Measurements from ENCODE around the gene SUFU. TPM values are rescaled to one million over a fixed set of nuclear protein-coding genes. Genes with fewer than 3 reads are reported as not detected.

The SUFU gene
- total RNA-seq, 1 donor from 2014 or later, result 0.79 TPM

- no peak for TF ChIP-seq CTCF (IDR thresholded peaks at IDR 0.05; ENCODE audit: insufficient read depth, low read length, severe bottlenecking)
- H3K27me3 ChIP-seq (ENCODE audit: control insufficient read depth, insufficient read depth, low read length), result no peaks in the 10 kb centered on the region
- no peak overlapping the region for H3K4me3 ChIP-seq (ENCODE audit: low read depth, low read length)
- FAIRE-seq, result no peak
- no peak for DNase-seq (ENCODE audit: low read depth)
- H3K36me3 ChIP-seq (ENCODE audit: control insufficient read depth, insufficient read depth, low read length), result peaks cover 14% of the 10 kb centered on the region
These were observed 153.1 kb downstream of the SUFU start for GRCh38 chr10:102656791-102657371.

GRCh38 chr10:102657451-102657850, 153.7 kb downstream of the SUFU start:
- H3K27me3 ChIP-seq (ENCODE audit: control insufficient read depth, insufficient read depth, low read length), result no peaks in the 10 kb centered on the region
- DNase-seq (ENCODE audit: low read depth) (no peak), FAIRE-seq (no peak)
- no peak overlapping the region for H3K4me3 ChIP-seq (ENCODE audit: low read depth, low read length)
- TF ChIP-seq CTCF (IDR thresholded peaks at IDR 0.05; ENCODE audit: insufficient read depth, low read length, severe bottlenecking), result no peak
- peaks cover 14% of the 10 kb centered on the region for H3K36me3 ChIP-seq (ENCODE audit: control insufficient read depth, insufficient read depth, low read length)

GRCh38 chr10:102657984-102658724, 154.4 kb downstream of the SUFU start:
- no peak for FAIRE-seq
- TF ChIP-seq CTCF (IDR thresholded peaks at IDR 0.05; ENCODE audit: insufficient read depth, low read length, severe bottlenecking), result no peak
- H3K36me3 ChIP-seq (ENCODE audit: control insufficient read depth, insufficient read depth, low read length), result peaks cover 13% of the 10 kb centered on the region
- peak; percentile 63 for DNase-seq (ENCODE audit: low read depth)
- H3K4me3 ChIP-seq (ENCODE audit: low read depth, low read length), result no peak overlapping the region
- no peaks in the 10 kb centered on the region for H3K27me3 ChIP-seq (ENCODE audit: control insufficient read depth, insufficient read depth, low read length)

- FAIRE-seq (no peak), DNase-seq (ENCODE audit: low read depth) (no peak)
- Histone ChIP-seq H3K36me3 (ENCODE audit: control insufficient read depth, insufficient read depth, low read length) (peaks cover 7% of the 10 kb centered on the region), H3K27me3 (ENCODE audit: control insufficient read depth, insufficient read depth, low read length) (no peaks in the 10 kb centered on the region), H3K4me3 (ENCODE audit: low read depth, low read length) (no peak overlapping the region)
- no peak for TF ChIP-seq CTCF (IDR thresholded peaks at IDR 0.05; ENCODE audit: insufficient read depth, low read length, severe bottlenecking)
These were observed 155.0 kb downstream of the SUFU start for GRCh38 chr10:102658802-102659201.

- no peaks in the 10 kb centered on the region for H3K27me3 ChIP-seq (ENCODE audit: control insufficient read depth, insufficient read depth, low read length)
- H3K36me3 ChIP-seq (ENCODE audit: control insufficient read depth, insufficient read depth, low read length), result peaks cover 3% of the 10 kb centered on the region
- FAIRE-seq, result no peak
- no peak for DNase-seq (ENCODE audit: low read depth)
- H3K4me3 ChIP-seq (ENCODE audit: low read depth, low read length), result no peak overlapping the region
- no peak for TF ChIP-seq CTCF (IDR thresholded peaks at IDR 0.05; ENCODE audit: insufficient read depth, low read length, severe bottlenecking)
These were observed 157.3 kb downstream of the SUFU start for GRCh38 chr10:102660888-102661657.

Measured in bronchial epithelial cell (primary cell).